ENCODE results near the gene MYO1C. TPM values are rescaled to one million over a fixed set of nuclear protein-coding genes. Genes with fewer than 3 reads are reported as not detected.

MYO1C gene
- total RNA-seq, 1 donor from 2014 or later = 54.3 TPM

GRCh38 chr17:1498869-1499268 is 6.4 kb upstream of the MYO1C start:
- Mint-ChIP-seq H3K4me1 (ENCODE audit: low read depth) (no peaks in the 10 kb centered on the region), H3K4me3 (ENCODE audit: low read depth) (no peak overlapping the region), H3K27me3 (ENCODE audit: low read depth) (no peaks in the 10 kb centered on the region), H3K36me3 (ENCODE audit: low read depth) (peaks cover 4% of the 10 kb centered on the region), H3K9me3 (no peaks in the 10 kb centered on the region), H3K27ac (no peak overlapping the region)
- DNase-seq (ENCODE audit: low spot score) = no peak
- intact Hi-C loops (cut with micrococcal nuclease) = no loop called here

GRCh38 chr17:1498233-1498632 is 5.7 kb upstream of the MYO1C start:
- Mint-ChIP-seq H3K4me3 (ENCODE audit: low read depth) (no peak overlapping the region), H3K27me3 (ENCODE audit: low read depth) (no peaks in the 10 kb centered on the region), H3K27ac (no peak overlapping the region), H3K36me3 (ENCODE audit: low read depth) (peaks cover 4% of the 10 kb centered on the region), H3K9me3 (no peaks in the 10 kb centered on the region), H3K4me1 (ENCODE audit: low read depth) (no peaks in the 10 kb centered on the region)
- DNase-seq (ENCODE audit: low spot score) = no peak
- intact Hi-C loops (cut with micrococcal nuclease) = no loop called here

GRCh38 chr17:1497831-1498230 is 5.3 kb upstream of the MYO1C start:
- no peak overlapping the region for H3K4me3 Mint-ChIP-seq (ENCODE audit: low read depth)
- H3K4me1 Mint-ChIP-seq (ENCODE audit: low read depth) = no peaks in the 10 kb centered on the region
- DNase-seq (ENCODE audit: low spot score) = no peak
- H3K36me3 Mint-ChIP-seq (ENCODE audit: low read depth) = peaks cover 4% of the 10 kb centered on the region
- H3K9me3 Mint-ChIP-seq = no peaks in the 10 kb centered on the region
- no peak overlapping the region for H3K27ac Mint-ChIP-seq
- no peaks in the 10 kb centered on the region for H3K27me3 Mint-ChIP-seq (ENCODE audit: low read depth)
- intact Hi-C loops (cut with micrococcal nuclease) = no loop called here

GRCh38 chr17:1496869-1497268 is 4.4 kb upstream of the MYO1C start:
- no peak overlapping the region for H3K27ac Mint-ChIP-seq
- peaks cover 4% of the 10 kb centered on the region for H3K4me1 Mint-ChIP-seq (ENCODE audit: low read depth)
- no peaks in the 10 kb centered on the region for H3K9me3 Mint-ChIP-seq
- peaks cover 4% of the 10 kb centered on the region for H3K36me3 Mint-ChIP-seq (ENCODE audit: low read depth)
- H3K27me3 Mint-ChIP-seq (ENCODE audit: low read depth) = no peaks in the 10 kb centered on the region
- no peak for DNase-seq (ENCODE audit: low spot score)
- intact Hi-C loops (cut with micrococcal nuclease) = no loop called here
- H3K4me3 Mint-ChIP-seq (ENCODE audit: low read depth) = no peak overlapping the region

GRCh38 chr17:1495265-1495989 is 2.9 kb upstream of the MYO1C start:
- no peak for DNase-seq (ENCODE audit: low spot score)
- intact Hi-C loops (cut with micrococcal nuclease) = no loop called here
- H3K9me3 Mint-ChIP-seq = no peaks in the 10 kb centered on the region
- H3K27me3 Mint-ChIP-seq (ENCODE audit: low read depth) = no peaks in the 10 kb centered on the region
- H3K4me1 Mint-ChIP-seq (ENCODE audit: low read depth) = peaks cover 7% of the 10 kb centered on the region
- peaks cover 6% of the 10 kb centered on the region for H3K36me3 Mint-ChIP-seq (ENCODE audit: low read depth)
- H3K4me3 Mint-ChIP-seq (ENCODE audit: low read depth) = no peak overlapping the region
- H3K27ac Mint-ChIP-seq = no peak overlapping the region

- H3K27me3 Mint-ChIP-seq (ENCODE audit: low read depth) = no peaks in the 10 kb centered on the region
- intact Hi-C loops (cut with micrococcal nuclease) = no loop called here
- peaks cover 8% of the 10 kb centered on the region for H3K36me3 Mint-ChIP-seq (ENCODE audit: low read depth)
- H3K4me3 Mint-ChIP-seq (ENCODE audit: low read depth) = no peak overlapping the region
- no peak for DNase-seq (ENCODE audit: low spot score)
- H3K27ac Mint-ChIP-seq = no peak overlapping the region
- H3K9me3 Mint-ChIP-seq = no peaks in the 10 kb centered on the region
- H3K4me1 Mint-ChIP-seq (ENCODE audit: low read depth) = peaks cover 8% of the 10 kb centered on the region
Measured at GRCh38 chr17:1494736-1495253, 2.3 kb upstream of the MYO1C start.

- Mint-ChIP-seq H3K27me3 (ENCODE audit: low read depth) (no peaks in the 10 kb centered on the region), H3K4me3 (ENCODE audit: low read depth) (no peak overlapping the region), H3K4me1 (ENCODE audit: low read depth) (peaks cover 8% of the 10 kb centered on the region), H3K36me3 (ENCODE audit: low read depth) (peaks cover 8% of the 10 kb centered on the region), H3K9me3 (no peaks in the 10 kb centered on the region), H3K27ac (no peak overlapping the region)
- DNase-seq (ENCODE audit: low spot score) = no peak
- intact Hi-C loops (cut with micrococcal nuclease) = no loop called here
Measured at GRCh38 chr17:1494203-1494602, 1.7 kb upstream of the MYO1C start.

- H3K27me3 Mint-ChIP-seq (ENCODE audit: low read depth) = no peaks in the 10 kb centered on the region
- peak overlapping the region; percentile 16 for H3K4me3 Mint-ChIP-seq (ENCODE audit: low read depth)
Measured at GRCh38 chr17:1493291-1493980, 950 bp upstream of the MYO1C start.

GRCh38 chr17:1491443-1492248 is 840 bp downstream of the MYO1C start:
- Mint-ChIP-seq H3K4me1 (ENCODE audit: low read depth) (peaks cover 21% of the 10 kb centered on the region), H3K4me3 (ENCODE audit: low read depth) (peak overlapping the region; percentile 83), H3K27me3 (ENCODE audit: low read depth) (no peaks in the 10 kb centered on the region), H3K9me3 (no peaks in the 10 kb centered on the region), H3K27ac (peak overlapping the region; percentile 89), H3K36me3 (ENCODE audit: low read depth) (peaks cover 12% of the 10 kb centered on the region)
- peak; percentile 50 for DNase-seq (ENCODE audit: low spot score)
- intact Hi-C loops (cut with micrococcal nuclease) = loop anchor here (1.0 to 2.0 kb wide), 2 partner anchors 35 to 92 kb away; partner anchors contain the start of gene CRK

More at GRCh38 chr17:1493291-1493980, 950 bp upstream of the MYO1C start:
- intact Hi-C loops (cut with micrococcal nuclease) = no loop called here
- no peak for DNase-seq (ENCODE audit: low spot score)
- Mint-ChIP-seq H3K4me1 (ENCODE audit: low read depth) (peaks cover 16% of the 10 kb centered on the region), H3K9me3 (no peaks in the 10 kb centered on the region), H3K36me3 (ENCODE audit: low read depth) (peaks cover 8% of the 10 kb centered on the region), H3K27ac (no peak overlapping the region)

GRCh38 chr17:1490643-1491442 is 1.6 kb downstream of the MYO1C start:
- no peaks in the 10 kb centered on the region for H3K9me3 Mint-ChIP-seq
- peak overlapping the region; percentile 84 for H3K4me3 Mint-ChIP-seq (ENCODE audit: low read depth)
- intact Hi-C loops (cut with micrococcal nuclease) = loop anchor here (1.0 to 2.0 kb wide), 2 partner anchors 34 to 92 kb away; partner anchors contain the start of gene CRK
- DNase-seq (ENCODE audit: low spot score) = peak; percentile 68
- no peaks in the 10 kb centered on the region for H3K27me3 Mint-ChIP-seq (ENCODE audit: low read depth)
- peak overlapping the region; percentile 2 for H3K27ac Mint-ChIP-seq
- peaks cover 21% of the 10 kb centered on the region for H3K4me1 Mint-ChIP-seq (ENCODE audit: low read depth)
- peaks cover 12% of the 10 kb centered on the region for H3K36me3 Mint-ChIP-seq (ENCODE audit: low read depth)

GRCh38 chr17:1488826-1489270 is 3.6 kb downstream of the MYO1C start:
- intact Hi-C loops (cut with micrococcal nuclease) = loop anchor here (1.0 kb wide), 1 partner anchor 27 kb away; the partner anchor contains the start of gene INPP5K
- H3K27me3 Mint-ChIP-seq (ENCODE audit: low read depth) = no peaks in the 10 kb centered on the region
- no peak overlapping the region for H3K27ac Mint-ChIP-seq
- peaks cover 8% of the 10 kb centered on the region for H3K36me3 Mint-ChIP-seq (ENCODE audit: low read depth)
- H3K4me3 Mint-ChIP-seq (ENCODE audit: low read depth) = peak overlapping the region; percentile 84
- no peak for DNase-seq (ENCODE audit: low spot score)
- no peaks in the 10 kb centered on the region for H3K9me3 Mint-ChIP-seq
- H3K4me1 Mint-ChIP-seq (ENCODE audit: low read depth) = peaks cover 23% of the 10 kb centered on the region
